Measurements from ENCODE around the gene UBE2G2.

GRCh38 chr21:44730028-44730395 is 71.6 kb downstream of the UBE2G2 start:
- no peak for TF ChIP-seq CTCF (IDR thresholded peaks at IDR 0.05)
- TF ChIP-seq POLR2A (IDR thresholded peaks at IDR 0.05): no peak

Measured in heart left ventricle (tissue), 13 donors.